DMS53 treated with DMSO at 0.1 percent for 48 hours (cell line): ENCODE results near the gene AOPEP.
A peak's percentile ranks its signal among the peaks of the same experiment; 100 is the strongest.

Source experiments
- DNase-seq: peaks from one replicate; lab custom pipeline; 2025; ENCODE audit not compliant: unreplicated experiment; lab: John Stamatoyannopoulos, UW

AOPEP gene

DNA sequence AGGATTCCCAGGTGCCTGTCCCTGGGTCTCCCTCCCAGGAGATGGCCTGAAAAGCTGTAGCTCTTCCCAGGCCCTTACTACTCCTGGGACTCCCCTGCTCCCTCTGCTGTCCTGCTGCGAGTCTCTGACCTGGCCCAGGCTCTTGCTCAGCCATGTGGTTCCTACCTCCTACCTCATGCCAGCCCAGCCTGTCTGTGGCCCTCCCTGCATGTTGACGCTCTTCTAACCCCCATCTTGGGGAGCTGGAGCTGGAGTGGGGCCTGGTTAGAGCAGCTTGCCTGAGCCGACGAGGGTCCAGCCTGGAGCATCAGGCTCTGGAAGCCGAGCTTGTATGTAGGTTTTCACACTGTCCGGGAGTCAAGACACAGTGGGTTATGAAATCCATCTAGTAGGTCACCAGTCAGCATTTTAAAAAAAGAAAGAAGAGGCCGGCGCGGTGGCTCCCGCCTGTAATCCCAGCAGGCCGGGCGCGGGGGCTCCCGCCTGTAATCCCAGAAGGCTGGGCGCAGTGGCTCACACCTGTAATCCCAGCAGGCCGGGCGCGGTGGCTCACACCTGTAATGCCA, 346.6 kb downstream of the AOPEP start:
- DNase-seq, result no peak

DNA sequence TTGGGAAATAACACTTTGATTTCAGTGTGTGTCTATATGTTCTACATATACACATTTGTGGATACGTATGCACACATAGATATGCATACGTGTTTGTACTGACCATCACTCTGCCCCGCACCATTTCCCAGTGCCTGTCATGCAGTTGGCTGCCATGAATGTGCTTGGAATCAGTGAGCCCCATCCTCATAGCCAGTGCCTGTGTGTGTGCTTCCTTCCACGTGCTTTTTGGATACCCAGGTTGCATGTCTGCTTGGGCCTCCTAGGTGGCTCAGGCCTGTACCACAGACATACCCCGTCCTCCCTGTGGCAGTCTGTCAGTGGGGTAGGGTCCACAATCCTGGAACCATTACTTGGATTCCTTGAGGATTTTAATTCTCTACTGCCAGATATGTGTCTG, 347.4 kb downstream of the AOPEP start:
- DNase-seq, result no peak

DNA sequence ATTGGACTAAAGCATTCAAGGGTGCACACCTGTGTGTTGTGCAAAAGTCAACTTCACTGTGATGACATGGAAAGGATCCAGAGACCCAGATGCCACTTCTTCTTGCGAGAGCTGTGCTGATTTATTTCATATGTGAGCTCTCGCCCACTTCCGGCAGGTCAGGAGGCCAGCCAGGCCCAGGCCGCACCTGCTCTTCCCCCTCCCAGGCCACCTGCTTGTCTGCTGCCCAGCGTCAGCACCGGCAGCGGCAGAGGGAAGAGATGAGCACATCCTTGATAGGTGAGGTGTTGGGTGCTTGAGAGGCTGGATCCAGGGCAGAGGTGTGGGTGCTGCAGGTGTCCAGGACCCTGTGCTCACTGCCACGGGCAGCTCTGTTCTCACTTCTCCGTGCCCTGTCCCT, 348.1 kb downstream of the AOPEP start:
- peak; percentile 92 for DNase-seq

DNA sequence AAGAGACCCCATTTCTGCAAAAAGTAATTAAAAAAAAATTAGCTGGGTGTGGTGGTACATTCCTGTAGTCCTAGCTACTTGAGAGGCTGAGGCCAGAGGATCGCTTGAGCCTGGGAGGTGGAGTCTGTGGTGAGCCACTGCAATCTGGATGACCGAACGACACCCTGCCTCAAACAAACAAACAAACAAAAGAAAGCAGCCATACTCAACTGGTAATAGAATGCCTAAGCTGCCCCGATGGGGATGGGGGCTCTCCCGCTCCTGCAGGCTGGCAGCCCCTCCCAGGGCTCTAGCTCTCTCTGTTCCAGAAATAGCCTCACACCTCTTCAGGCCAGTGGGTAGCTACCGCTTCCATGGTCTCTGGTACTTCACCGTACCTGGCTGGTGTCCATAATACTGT, 349.2 kb downstream of the AOPEP start:
- no peak for DNase-seq

DNA sequence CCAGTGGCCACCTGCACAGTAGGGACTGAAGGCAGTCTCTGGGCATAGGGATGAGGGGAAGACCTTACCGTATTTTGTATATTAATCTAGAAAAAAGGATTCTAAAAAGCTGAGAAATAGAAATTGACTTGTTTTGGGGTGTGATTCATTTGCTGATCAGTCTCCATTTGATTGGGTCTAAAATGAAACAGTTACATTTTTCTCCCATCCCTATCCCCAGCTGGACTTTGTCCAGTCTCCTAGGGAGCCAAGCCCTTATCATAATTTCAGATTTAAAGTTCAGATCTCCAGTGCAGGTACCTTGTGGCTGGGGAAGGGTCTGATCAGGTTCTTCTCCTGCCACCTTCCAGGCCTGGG, 350.2 kb downstream of the AOPEP start:
- no peak for DNase-seq

DNA sequence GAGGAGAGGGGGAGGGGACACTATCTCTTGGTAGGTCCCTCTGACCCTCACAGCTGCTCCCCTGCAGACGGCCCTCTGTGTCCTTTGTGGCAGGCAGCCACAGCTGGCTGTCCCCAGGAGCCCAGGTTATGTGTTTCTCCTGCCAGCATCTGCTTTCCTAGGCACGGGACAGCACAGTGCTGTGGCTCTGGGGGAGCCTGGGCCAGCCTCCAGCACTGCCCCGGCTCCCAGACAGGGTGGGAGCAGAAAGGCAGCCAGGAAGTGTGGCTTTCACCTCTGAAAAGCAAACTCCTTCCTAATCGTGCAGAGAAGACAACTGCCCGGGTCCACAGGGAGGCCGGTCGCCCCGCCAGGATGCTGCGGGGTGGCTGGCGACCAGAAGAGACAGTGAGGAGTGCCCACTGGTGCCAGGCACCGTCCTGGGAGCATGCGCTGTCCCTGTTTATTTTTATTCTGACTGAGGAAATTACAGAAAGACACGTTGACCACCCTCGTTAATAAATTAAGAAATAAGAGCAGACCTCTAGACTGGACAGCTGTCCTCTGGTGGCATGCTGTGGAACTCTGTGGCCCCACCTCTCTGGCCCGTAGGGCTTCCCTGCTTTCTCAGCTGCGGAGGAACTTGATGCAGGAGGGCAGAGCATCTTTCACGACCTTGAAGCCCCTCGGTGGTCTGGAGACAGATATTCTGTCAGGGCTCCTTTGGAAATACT, 350.7 kb downstream of the AOPEP start:
- no peak for DNase-seq

DNA sequence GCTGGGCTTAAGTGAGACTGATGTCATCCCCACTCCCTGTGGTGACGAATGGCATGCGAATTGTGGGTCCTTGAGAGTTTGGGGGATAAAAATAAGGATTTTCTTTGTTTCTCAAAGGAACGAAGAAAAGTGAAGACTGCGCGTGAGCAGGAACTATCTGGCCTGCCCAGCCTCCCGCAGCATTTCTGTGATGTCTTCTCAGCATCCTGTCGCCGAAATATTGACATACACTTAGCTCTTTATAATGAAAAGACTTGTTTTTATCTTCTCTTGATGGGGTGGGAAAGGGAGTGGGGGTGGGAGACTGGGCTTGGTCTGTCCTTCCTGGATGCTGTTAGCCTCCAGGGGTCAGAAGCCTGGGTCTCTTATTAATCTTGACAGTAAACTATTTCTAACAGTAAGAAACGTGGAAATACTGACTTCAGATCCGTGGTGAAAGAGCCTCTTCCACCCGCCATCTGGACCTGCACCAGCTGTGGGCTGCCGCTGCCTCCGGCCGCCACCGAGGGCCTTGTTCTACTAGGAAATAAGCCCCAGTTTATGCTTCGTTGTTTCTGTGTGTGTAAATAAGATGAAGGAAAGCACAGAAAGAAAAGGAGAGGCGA, 351.4 kb downstream of the AOPEP start:
- no peak for DNase-seq

DNA sequence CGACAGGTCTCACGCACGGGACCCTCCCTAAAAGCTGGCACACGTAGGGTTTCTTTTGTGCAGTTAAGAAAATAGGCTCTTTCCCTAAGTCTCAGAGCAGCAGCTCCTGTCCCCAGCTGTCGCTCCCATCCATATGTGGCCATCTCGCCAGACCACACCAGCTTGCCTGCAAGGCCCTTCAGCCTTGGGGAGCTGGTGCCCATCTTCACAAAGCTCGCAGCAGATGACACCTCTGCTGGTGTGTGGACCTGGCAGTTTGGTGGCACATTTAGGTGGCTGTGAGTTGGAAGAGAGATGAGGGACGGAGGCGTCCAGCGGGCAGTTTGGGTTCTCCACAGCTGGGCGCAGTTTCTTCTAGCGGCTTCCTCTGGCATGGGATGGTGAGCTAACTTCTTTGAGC, 352.0 kb downstream of the AOPEP start:
- DNase-seq, result no peak

DNA sequence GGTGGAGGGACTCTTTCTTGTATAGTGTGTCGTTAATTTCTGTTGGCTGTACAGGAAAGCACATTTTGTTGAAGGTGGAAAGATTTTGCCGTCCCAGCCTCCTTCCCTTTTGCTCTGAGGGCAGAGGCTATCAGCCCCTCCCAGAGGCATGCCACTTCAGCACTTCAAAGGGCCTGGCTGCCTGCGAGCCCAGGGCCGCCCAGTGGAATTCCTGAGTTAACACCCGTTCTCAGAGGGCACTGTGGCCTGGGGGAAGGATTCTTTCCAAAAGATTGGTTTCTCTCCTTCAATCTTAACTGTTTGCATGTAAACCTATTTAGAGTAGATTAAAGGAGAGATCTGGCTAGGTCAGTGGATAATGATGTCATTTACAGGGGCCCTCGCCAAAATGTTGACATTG, 352.4 kb downstream of the AOPEP start:
- DNase-seq, result no peak

DNA sequence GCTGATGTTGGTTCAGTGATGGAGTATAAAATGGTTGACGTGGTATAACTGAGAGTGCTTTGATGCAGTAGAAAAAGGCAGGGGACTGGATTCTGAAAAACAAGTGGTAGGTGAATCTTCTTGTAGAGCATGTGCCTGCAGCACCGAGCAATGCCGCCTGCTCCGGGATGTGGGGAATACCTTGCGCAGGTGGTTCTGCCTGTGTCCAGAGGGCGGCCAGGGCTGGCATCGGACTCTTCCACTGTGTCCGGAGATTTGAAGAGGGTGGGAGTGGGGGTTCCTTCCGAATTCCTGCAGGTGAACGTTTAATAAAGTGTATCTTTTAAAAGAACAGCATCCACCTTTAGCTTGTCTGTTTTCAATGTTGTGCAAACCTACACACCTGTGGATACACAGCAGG, 353.0 kb downstream of the AOPEP start:
- no peak for DNase-seq

DNA sequence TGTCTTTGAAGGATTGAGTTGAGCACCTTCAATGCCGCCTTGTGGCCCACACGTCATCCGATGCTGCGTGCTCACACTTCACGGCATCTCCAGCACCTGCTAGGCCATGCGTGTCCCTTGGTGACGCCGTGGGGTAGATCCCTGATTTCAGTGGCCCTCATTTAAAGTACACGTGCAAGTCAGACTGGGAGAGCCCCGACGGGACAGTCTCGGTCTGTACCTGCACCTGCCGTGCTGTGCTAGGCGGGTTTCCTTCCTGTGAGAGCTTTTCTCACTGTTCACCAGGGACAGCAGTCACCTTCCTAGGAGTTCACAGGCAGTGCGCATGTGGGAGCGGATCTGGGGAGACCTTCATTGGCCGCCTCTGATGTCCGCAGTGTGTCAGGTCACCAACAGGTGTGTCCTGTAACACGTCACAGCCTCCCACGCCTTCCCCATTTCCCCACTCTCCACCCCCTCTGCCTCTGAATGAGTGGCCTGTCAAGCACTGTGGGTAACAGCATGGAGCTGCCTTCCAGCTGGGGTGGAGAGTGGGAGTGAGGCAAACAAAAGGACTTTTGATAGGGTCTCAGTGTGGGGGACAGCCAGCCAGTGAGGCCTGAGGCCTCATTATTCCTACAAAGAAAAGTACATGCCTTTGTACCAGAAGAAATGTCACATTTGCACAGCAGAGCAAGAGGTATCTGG, 354.6 kb downstream of the AOPEP start:
- no peak for DNase-seq

DNA sequence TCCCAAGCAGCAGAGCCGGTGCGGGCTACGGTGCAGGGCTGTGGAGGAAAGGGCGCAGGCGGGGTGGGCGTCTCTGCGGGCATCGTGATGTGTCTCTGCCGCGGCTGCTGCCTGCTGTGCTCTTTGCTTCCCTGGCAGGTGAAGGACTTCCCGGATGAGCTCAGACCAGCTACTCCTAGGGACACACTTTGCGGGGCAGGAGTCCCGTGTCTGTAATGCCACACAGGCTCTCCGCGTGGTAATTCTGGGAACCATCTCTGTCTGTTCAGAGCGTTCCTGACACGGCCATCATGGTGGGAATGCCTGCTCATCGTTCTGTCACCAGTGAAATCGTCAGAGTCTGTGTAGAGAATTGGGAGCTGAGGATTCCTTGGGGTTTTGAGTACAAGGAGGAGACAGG, 355.5 kb downstream of the AOPEP start:
- DNase-seq, result no peak

DNA sequence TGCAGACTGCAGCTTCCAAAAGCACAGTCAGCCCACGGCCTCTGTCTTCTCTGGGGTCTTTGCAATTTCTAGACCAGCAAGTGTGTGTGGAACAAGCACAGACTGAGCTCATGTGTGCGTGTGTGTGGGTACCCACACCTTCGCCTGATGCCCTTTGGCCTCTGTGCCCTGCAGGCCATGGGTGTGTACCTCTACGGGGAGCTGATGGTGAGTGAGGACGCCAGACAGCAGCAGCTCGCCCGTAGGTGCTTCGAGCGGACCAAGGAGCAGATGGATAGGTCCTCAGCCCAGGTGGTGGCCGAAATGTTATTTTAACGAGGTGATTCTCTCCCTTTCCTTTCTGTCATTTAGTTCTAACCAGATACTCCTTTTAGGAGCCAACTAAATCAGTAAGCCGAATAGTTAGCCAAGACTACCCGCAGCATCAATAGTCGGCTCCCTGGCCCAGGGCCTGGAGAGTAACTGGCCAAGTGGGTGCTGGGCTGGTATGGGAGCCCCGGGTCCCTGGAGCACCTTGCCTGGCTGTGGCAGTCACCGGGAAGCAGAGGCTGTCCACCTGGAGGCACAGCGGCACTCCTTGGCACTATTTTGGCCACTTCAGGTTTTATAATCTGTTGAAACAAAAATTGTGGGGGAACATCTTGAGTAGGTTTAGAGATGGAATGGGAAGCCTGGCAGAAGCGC, 356.0 kb downstream of the AOPEP start:
- no peak for DNase-seq

DNA sequence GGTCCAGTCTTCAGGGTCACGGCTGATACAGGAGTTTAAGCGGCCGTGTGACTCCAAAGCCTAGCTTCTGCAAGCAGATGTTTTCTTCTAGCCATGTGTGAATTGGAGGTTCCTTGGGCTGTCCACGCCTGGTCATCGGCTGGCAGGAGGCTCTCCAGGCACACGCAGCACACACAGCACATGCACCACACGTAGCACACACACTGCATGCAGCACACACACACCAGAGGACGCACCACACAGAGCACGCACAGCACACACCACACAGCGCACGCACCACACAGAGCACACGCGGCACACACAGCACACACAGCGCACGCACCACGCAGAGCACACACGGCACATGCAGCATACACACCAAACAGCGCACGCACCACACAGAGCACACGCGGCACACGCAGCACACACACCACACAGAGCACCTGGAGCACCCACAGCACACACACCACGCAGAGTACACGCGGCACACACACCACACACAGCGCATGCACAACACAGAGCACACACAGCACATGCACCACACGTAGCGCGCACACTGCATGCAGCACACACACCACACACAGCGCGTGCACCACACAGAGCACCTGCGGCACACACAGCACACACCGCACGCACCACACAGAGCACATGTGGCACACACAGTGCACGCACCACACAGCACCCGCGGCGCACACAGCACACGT, 356.7 kb downstream of the AOPEP start:
- no peak for DNase-seq

DNA sequence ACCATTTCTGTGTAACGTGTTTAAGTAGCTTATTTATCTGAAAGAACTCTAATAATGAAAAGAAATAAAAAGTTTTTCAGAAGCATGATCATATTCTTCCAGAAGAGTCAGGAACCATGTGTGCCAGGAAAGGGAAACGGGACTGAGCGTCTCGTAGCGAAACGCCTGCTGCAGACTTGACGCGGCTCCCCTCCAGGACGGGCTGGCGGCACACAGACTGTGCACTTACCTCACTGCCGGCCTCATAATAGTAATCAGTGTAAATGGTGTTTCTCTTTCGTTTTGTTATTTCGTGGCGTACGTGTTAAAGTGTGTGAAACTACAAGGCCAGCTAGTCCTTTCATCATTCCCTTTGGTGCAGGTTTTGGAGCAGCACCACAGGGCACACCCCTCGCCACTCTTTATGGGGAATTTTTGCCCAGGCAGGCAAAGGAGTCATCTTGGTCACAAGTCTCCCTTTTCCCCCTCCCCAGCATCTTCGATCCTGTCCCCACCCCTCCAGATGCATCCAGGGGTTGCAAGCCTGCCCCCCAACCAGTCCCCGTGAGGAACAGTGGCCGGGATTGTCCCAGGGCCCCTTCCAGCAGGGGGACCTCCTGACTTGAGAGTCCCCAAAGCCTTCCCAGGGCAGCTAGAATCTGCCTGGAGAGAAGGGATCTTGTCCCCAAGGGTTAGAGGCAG, 357.9 kb downstream of the AOPEP start:
- DNase-seq, result no peak

DNA sequence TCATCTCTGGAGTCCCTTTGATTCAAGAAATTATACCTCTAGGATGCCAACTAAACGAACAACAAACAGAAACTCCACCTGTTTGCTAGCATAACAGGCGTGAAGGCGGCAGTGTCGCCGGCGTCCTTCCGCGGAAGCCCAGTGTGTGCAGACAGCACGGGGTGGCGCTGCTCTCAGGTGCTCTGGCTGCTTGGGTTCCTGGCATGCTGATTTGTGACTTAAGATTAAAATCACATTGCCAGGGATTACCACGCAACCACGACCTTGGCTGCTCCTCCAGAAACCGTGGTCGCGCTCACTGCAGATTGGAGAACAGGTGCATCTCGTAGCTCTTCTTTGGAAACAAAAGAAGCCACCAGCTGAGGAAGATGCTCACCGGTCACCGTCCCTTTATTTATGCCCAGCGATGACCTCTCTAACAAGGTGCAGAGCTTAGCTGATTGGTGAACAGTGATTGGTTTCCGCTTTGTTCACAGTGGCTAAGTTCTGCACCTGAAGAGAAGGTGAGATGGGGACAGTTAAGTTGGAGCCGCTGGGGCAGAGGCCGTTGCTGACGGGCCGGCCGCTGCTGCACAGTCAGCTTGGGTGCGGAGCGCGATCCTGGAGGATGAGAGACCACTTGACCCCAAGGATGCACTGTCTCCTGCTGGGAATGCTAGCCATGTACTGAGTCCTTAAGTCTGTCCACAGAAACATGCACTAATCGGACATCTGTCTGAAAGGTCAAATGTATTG, 358.7 kb downstream of the AOPEP start:
- DNase-seq, result no peak

DNA sequence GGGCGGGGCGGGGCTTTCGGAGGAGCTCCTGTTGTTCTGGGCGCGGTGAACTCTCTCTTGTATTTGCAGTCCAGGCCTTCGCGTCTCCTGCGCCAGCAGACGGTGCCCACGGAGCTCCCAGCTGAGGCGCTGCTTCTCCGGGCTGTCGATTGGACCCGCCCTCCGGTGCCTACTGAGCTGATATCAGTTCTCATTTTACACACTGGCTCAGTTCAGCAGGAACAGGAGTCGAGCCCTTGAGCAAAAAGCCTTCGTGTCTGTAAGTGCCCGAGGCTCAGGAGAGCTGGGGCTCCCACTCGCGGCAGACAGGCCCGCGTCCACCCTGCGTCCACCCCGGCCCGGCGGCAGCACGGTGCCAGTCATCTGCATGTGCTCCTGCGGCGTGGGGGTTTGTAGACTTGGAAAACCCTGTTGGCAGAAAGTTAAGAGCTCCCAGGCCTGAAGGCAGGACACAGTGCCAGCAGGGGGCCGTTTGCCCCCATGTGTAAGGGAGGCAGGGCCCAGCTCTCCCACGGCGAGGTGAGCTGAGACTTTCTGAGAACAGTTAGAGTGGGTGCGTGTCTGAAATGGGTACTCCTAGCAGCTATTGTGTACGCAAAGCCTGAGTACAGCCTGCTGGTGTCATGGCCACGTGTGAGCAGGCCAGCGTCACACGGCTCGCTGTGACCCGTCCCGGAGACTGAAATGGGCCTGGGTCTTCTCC, 359.5 kb downstream of the AOPEP start:
- DNase-seq, result no peak

DNA sequence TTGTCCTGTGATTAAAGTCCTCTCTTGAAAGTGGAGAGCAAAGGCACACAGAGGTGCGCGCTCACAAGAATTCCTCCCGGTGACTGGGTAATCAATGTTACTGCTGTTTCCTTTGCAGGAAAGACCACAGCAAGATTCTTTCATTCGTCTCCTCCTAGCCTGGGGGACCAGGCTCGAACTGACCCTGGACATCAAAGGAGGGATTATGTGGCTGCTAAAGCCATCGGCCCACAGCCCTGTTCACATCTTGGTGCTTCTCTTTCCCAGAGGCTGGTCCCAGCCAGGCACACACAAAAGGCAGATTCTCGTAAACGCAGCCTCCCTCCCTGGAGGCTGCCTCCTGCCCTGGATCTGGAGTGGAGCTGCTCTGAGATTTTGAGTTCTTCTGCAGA, 360.1 kb downstream of the AOPEP start:
- DNase-seq, result no peak

DNA sequence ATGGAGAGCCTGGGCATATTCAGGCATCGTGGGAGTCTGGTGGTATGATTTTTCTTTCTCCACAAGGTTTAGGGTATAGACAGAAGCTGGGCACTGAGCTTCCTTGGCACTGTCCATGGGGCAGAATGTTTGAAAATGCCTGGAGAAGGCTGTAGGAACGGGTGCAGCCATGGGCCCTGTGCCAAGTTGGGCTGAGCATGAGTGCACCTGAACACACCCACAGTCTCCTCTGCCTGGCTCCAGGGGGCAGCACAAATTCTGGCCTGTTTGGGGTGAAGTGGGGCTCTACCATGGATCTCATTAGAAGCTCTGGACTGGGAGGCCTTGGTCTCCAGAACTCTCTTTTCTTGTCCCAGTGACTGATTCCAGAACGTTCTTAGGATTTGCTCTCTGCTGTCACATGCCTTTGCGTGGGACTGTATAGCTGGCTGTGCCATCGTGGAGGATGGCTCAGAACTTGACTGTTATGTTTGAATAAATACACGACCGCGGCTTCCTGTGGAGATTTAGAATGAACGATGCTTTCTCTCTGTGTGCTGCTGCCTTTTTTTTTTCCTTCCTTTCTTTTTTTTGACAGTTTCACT, 361.3 kb downstream of the AOPEP start:
- no peak for DNase-seq
